ENCODE results near the gene MT1E.
A peak's percentile ranks its signal among the peaks of the same experiment; 100 is the strongest.
"Not testable (repeated sequence)": the region's sequence is repeated elsewhere in the genome, so short reads cannot be mapped to it uniquely, and the experiment has no call there.

MT1E gene

GRCh38 chr16:56643080-56643778 lies 17.6 kb downstream of the MT1E start:
- peak in 3 of 4 experiments; percentile 47 to 72 (median 59) for DNase-seq (ENCODE audit: low read depth in 4 of 4, low spot score in 1 of 4)

GRCh38 chr16:56643833-56644232 lies 18.3 kb downstream of the MT1E start:
- no peak for DNase-seq (ENCODE audit: low read depth in 4 of 4, low spot score in 1 of 4)

- no peak for DNase-seq (ENCODE audit: low read depth in 4 of 4, low spot score in 1 of 4)
Measured at GRCh38 chr16:56645311-56645710, 19.7 kb downstream of the MT1E start.

GRCh38 chr16:56645838-56646237 lies 20.3 kb downstream of the MT1E start:
- DNase-seq (ENCODE audit: low read depth in 4 of 4, low spot score in 1 of 4), result no peak

GRCh38 chr16:56647641-56648431 lies 22.3 kb downstream of the MT1E start:
- DNase-seq (ENCODE audit: low read depth in 4 of 4, low spot score in 1 of 4), result no peak

- DNase-seq (ENCODE audit: low read depth in 4 of 4, low spot score in 1 of 4), result no peak
Measured at GRCh38 chr16:56649271-56649670, 23.7 kb downstream of the MT1E start.

- no peak for DNase-seq (ENCODE audit: low read depth in 4 of 4, low spot score in 1 of 4)
Measured at GRCh38 chr16:56649820-56650219, 24.2 kb downstream of the MT1E start.

- no peak for DNase-seq (ENCODE audit: low read depth in 4 of 4, low spot score in 1 of 4)
Measured at GRCh38 chr16:56651586-56651985, 26.0 kb downstream of the MT1E start, which contains the start of gene MT1B. Gene MT1B, plus strand, starts transcription at chr16:56651886. Its CDS starts 68 bp downstream, at chr16:56651954.

GRCh38 chr16:56652600-56652999 lies 27.0 kb downstream of the MT1E start:
- no peak for DNase-seq (ENCODE audit: low read depth in 4 of 4, low spot score in 1 of 4)

GRCh38 chr16:56653218-56653617 lies 27.6 kb downstream of the MT1E start:
- no peak for DNase-seq (ENCODE audit: low read depth in 4 of 4, low spot score in 1 of 4)

- peak in 3 of 4 experiments; percentile 51 to 67 (median 63) for DNase-seq (ENCODE audit: low read depth in 4 of 4, low spot score in 1 of 4)
Measured at GRCh38 chr16:56657555-56658326, 32.2 kb downstream of the MT1E start, which contains the start of gene MT1F. Gene MT1F, plus strand, starts transcription at chr16:56657959. Its CDS starts 100 bp downstream, at chr16:56658059.

- DNase-seq (ENCODE audit: low read depth in 4 of 4, low spot score in 1 of 4), result no peak
Measured at GRCh38 chr16:56658327-56658875, 32.8 kb downstream of the MT1E start.

- no peak for DNase-seq (ENCODE audit: low read depth in 4 of 4, low spot score in 1 of 4)
Measured at GRCh38 chr16:56662357-56663354, 37.1 kb downstream of the MT1E start.

GRCh38 chr16:56664506-56664905 lies 38.9 kb downstream of the MT1E start:
- no peak for DNase-seq (ENCODE audit: low read depth in 4 of 4, low spot score in 1 of 4)

- DNase-seq (ENCODE audit: low read depth in 4 of 4, low spot score in 1 of 4), result not testable (repeated sequence)
Measured at GRCh38 chr16:56665286-56666261, 40.0 kb downstream of the MT1E start.

- no peak for DNase-seq (ENCODE audit: low read depth in 4 of 4, low spot score in 1 of 4)
Measured at GRCh38 chr16:56667581-56668571, 42.3 kb downstream of the MT1E start, which contains the start of gene MT1G. Gene MT1G, minus strand, starts transcription at chr16:56668065. Its CDS starts 72 bp downstream, at chr16:56667993.
